Caco-2 (cell line): ENCODE data around the gene DPF3. TPM values are rescaled to one million over a fixed set of nuclear protein-coding genes. Genes with fewer than 3 reads are reported as not detected.

Source experiments
- BruUV-seq: library from RNA; stranded (reverse); fragments of 400-500 nt; replicated peaks from 2 replicates; lab custom pipeline; 2021; lab: Mats Ljungman, UMichigan
- CTCF ChIA-PET: fragments of 300-600 bp; sonication (Branson Sonifier 250); formaldehyde crosslinking; loops from one replicate; lab custom pipeline; 2022; ENCODE audit warnings: antibody characterized with exemption; lab: Charles Lee
- POLR2A ChIA-PET: fragments of 300-600 bp; sonication (Branson Sonifier 250); formaldehyde crosslinking; loops from one replicate; lab custom pipeline; 2022; ENCODE audit warnings: antibody characterized with exemption; lab: Charles Lee
- DNase-seq, 2 experiments: peaks; one replicate each; pipeline versions ENCODE4 v3.0.0 to v3.0.0-alpha.2; 2020 to 2022
- H3K27me3 ChIP-seq: replicated peaks from 2 replicates; pipeline ENCODE4 v1.6.0; 2011; ENCODE audit warnings: low read length; ENCODE audit not compliant: control insufficient read depth, insufficient read depth
- H3K36me3 ChIP-seq: 2 replicates; pipeline ENCODE4 v1.5.1; 2011; ENCODE audit warnings: low read length; ENCODE audit not compliant: control insufficient read depth, insufficient read depth
- H3K4me1 ChIP-seq: fragments of 250-450 bp; sonication (Bioruptor Pico); 2 replicates; pipeline ENCODE4 v1.5.1; 2020; ENCODE audit warnings: mild to moderate bottlenecking
- H3K4me3 ChIP-seq: 2 replicates; pipeline ENCODE4 v1.5.1; 2011; ENCODE audit warnings: low read depth, mild to moderate bottlenecking, control low read depth, low read length
- H3K9me3 ChIP-seq: fragments of 250-450 bp; sonication (Bioruptor Pico); 2 replicates; pipeline ENCODE4 v1.5.1; 2020; ENCODE audit warnings: mild to moderate bottlenecking, moderate library complexity
- H3K27ac Mint-ChIP-seq: one replicate; pipeline ENCODE4 v1.8.0; 2022; ENCODE audit warnings: mixed read lengths; ENCODE audit not compliant: unreplicated experiment
- H3K27me3 Mint-ChIP-seq: one replicate; pipeline ENCODE4 v1.8.0; 2022; ENCODE audit warnings: mixed read lengths; ENCODE audit not compliant: insufficient read depth, unreplicated experiment
- H3K36me3 Mint-ChIP-seq: one replicate; pipeline ENCODE4 v1.8.0; 2022; ENCODE audit warnings: mild to moderate bottlenecking, mixed read lengths; ENCODE audit not compliant: insufficient read depth, unreplicated experiment
- H3K4me1 Mint-ChIP-seq: one replicate; pipeline ENCODE4 v1.8.0; 2022; ENCODE audit warnings: low read depth, mixed read lengths; ENCODE audit not compliant: unreplicated experiment
- H3K4me3 Mint-ChIP-seq: one replicate; pipeline ENCODE4 v1.8.0; 2022; ENCODE audit warnings: mild to moderate bottlenecking, moderate library complexity, mixed read lengths; ENCODE audit not compliant: unreplicated experiment
- H3K9me3 Mint-ChIP-seq: one replicate; pipeline ENCODE4 v1.8.0; 2022; ENCODE audit warnings: mixed read lengths; ENCODE audit not compliant: unreplicated experiment
- CTCF ChIP-seq, 2 experiments: fragments of 200-600 bp in 1 of 2; IDR thresholded peaks; 1 replicate in 1 of 2; 2 replicates in 1 of 2; pipeline versions ENCODE4 v1.5.1 to v1.8.0; 2011 to 2022; ENCODE audit warnings: antibody characterized with exemption in 1 of 2, control low read depth in 1 of 2, inconsistent platforms in 1 of 2, low read depth in 1 of 2, low read length in 1 of 2, mild to moderate bottlenecking in 1 of 2, moderate library complexity in 1 of 2; ENCODE audit not compliant: insufficient read depth in 1 of 2, severe bottlenecking in 1 of 2, unreplicated experiment in 1 of 2
- intact Hi-C: fragments of 100-400 bp; cut with micrococcal nuclease; formaldehyde crosslinking; loops from one replicate; pipeline ENCODE4 v1.10.0; 2022; ENCODE audit not compliant: unreplicated experiment
- total RNA-seq: library from RNA; stranded (reverse); gene quantifications from 2 replicates; pipeline ENCODE4 v1.2.3, GENCODE V29; 2022

DPF3 gene
- total RNA-seq, 1 experiment from 2014 or later, result not detected

DNA sequence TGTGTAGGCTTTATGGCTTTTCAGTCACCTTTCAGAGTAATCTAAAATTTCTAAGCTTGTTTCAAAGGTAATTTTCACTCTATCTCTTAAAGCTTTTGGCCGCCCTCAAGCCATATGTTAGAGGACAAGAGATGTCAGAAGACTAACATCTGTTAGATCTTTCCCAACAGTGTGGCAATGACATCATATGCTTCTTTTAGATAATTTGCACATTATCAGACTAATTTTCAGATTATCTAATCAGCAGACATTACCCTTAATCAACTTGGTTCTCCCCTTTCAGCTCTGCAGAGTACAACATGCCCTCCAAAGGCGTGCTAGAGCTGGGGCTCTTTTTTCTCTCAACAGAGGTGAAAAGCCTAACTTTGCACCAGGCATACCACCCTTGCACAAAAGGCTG lies 207.1 kb downstream of the DPF3 start:
- BruUV-seq, result no TSS peak
- Mint-ChIP-seq H3K4me1 (no peaks in the 10 kb centered on the region), H3K27me3 (peaks cover 31% of the 10 kb centered on the region), H3K36me3 (peaks cover 6% of the 10 kb centered on the region), H3K27ac (no peak overlapping the region), H3K4me3 (no peak overlapping the region), H3K9me3 (no peaks in the 10 kb centered on the region)
- no peak for TF ChIP-seq CTCF (IDR thresholded peaks at IDR 0.05; ENCODE audit: insufficient read depth in 1 of 2, low read depth in 1 of 2, low read length in 1 of 2, severe bottlenecking in 1 of 2, unreplicated experiment in 1 of 2)
- no peaks in the 10 kb centered on the region for H3K27me3 ChIP-seq
- no peaks in the 10 kb centered on the region for H3K9me3 ChIP-seq
- H3K4me1 ChIP-seq, result no peaks in the 10 kb centered on the region
- CTCF ChIA-PET, result no interaction called here
- H3K4me3 ChIP-seq, result no peak overlapping the region
- DNase-seq, result no peak
- intact Hi-C loops, result no loop called here
- no peaks in the 10 kb centered on the region for H3K36me3 ChIP-seq
- POLR2A ChIA-PET, result no interaction called here

GRCh38 chr14:72686101-72686500 lies 207.8 kb downstream of the DPF3 start:
- Histone ChIP-seq H3K27me3 (no peaks in the 10 kb centered on the region), H3K36me3 (no peaks in the 10 kb centered on the region), H3K4me1 (no peaks in the 10 kb centered on the region), H3K9me3 (no peaks in the 10 kb centered on the region), H3K4me3 (no peak overlapping the region)
- Mint-ChIP-seq H3K27me3 (peaks cover 35% of the 10 kb centered on the region), H3K27ac (no peak overlapping the region), H3K36me3 (peaks cover 6% of the 10 kb centered on the region), H3K9me3 (no peaks in the 10 kb centered on the region), H3K4me1 (no peaks in the 10 kb centered on the region), H3K4me3 (no peak overlapping the region)
- no peak for DNase-seq
- TF ChIP-seq CTCF (IDR thresholded peaks at IDR 0.05; ENCODE audit: insufficient read depth in 1 of 2, low read depth in 1 of 2, low read length in 1 of 2, severe bottlenecking in 1 of 2, unreplicated experiment in 1 of 2), result no peak
- intact Hi-C loops, result no loop called here
- ChIA-PET POLR2A (no interaction called here), CTCF (no interaction called here)
- no TSS peak for BruUV-seq

- DNase-seq, result no peak
- POLR2A ChIA-PET, result no interaction called here
- Mint-ChIP-seq H3K27me3 (peaks cover 36% of the 10 kb centered on the region), H3K4me1 (no peaks in the 10 kb centered on the region), H3K9me3 (no peaks in the 10 kb centered on the region), H3K36me3 (peaks cover 6% of the 10 kb centered on the region), H3K4me3 (no peak overlapping the region), H3K27ac (no peak overlapping the region)
- Histone ChIP-seq H3K36me3 (no peaks in the 10 kb centered on the region), H3K4me1 (no peaks in the 10 kb centered on the region), H3K27me3 (no peaks in the 10 kb centered on the region), H3K4me3 (no peak overlapping the region), H3K9me3 (no peaks in the 10 kb centered on the region)
- TF ChIP-seq CTCF (IDR thresholded peaks at IDR 0.05; ENCODE audit: insufficient read depth in 1 of 2, low read depth in 1 of 2, low read length in 1 of 2, severe bottlenecking in 1 of 2, unreplicated experiment in 1 of 2), result no peak
- CTCF ChIA-PET, result no interaction called here
- BruUV-seq, result no TSS peak
- intact Hi-C loops, result no loop called here
Observed at GRCh38 chr14:72685456-72685855, 208.4 kb downstream of the DPF3 start.
